ENCODE data around the gene MATCAP1. TPM values are rescaled to one million over a fixed set of nuclear protein-coding genes. Genes with fewer than 3 reads are reported as not detected.
A peak's percentile ranks its signal among the peaks of the same experiment; 100 is the strongest.

MATCAP1 gene
- total and polyA plus RNA-seq, 2 of the 13 experiments (the other 11 are each of a cell fraction or from before 2014, with no cell fraction given), result 11.2 to 24.5 TPM

GRCh38 chr16:67226295-67226803, 42.6 kb upstream of the MATCAP1 start (continued):
- TF ChIP-seq, protein P1, sequence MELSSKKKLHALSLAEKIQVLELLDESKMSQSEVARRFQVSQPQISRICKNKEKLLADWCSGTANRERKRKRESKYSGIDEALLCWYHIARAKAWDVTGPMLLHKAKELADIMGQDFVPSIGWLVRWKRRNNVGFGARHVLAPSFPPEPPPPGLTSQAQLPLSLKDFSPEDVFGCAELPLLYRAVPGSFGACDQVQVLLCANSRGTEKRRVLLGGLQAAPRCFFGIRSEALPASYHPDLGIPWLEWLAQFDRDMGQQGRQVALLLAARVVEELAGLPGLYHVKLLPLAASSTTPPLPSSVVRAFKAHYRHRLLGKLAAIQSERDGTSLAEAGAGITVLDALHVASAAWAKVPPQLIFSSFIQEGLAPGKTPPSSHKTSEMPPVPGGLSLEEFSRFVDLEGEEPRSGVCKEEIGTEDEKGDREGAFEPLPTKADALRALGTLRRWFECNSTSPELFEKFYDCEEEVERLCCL (CRISPR knock-in tag; IDR thresholded peaks at IDR 0.05; ENCODE audit: borderline replicate concordance), result peak; percentile 24; the same call in 1 of the 2 replicates
- no peak for TF ChIP-seq CBFB (CRISPR knock-in tag; IDR thresholded peaks at IDR 0.05)
- TF ChIP-seq, protein P2, sequence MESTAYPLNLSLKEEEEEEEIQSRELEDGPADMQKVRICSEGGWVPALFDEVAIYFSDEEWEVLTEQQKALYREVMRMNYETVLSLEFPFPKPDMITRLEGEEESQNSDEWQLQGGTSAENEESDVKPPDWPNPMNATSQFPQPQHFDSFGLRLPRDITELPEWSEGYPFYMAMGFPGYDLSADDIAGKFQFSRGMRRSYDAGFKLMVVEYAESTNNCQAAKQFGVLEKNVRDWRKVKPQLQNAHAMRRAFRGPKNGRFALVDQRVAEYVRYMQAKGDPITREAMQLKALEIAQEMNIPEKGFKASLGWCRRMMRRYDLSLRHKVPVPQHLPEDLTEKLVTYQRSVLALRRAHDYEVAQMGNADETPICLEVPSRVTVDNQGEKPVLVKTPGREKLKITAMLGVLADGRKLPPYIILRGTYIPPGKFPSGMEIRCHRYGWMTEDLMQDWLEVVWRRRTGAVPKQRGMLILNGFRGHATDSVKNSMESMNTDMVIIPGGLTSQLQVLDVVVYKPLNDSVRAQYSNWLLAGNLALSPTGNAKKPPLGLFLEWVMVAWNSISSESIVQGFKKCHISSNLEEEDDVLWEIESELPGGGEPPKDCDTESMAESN (CRISPR knock-in tag; conservative IDR thresholded peaks at IDR 0.05), result peak; percentile 57; the same call in 1 of the 2 replicates

GRCh38 chr16:67223992-67224391, 40.2 kb upstream of the MATCAP1 start:
- no peaks in the 10 kb centered on the region; the same call in 1 of the 2 replicates for H4K20me1 ChIP-seq (ENCODE audit: insufficient read depth, low read length)
- intact Hi-C loops (cut with micrococcal nuclease; ENCODE audit: unreplicated experiment), result no loop called here
- BruUV-seq (replicated peaks), result no TSS peak
- peak overlapping the region; percentile 30; the same call in 1 of the 2 replicates for H3K4me2 ChIP-seq (ENCODE audit: low read depth, low read length)
- H3K79me2 ChIP-seq (ENCODE audit: insufficient read depth, low read length), result peaks cover 17% of the 10 kb centered on the region
- no peak for DNase-seq (ENCODE audit: low spot score)
- ChIA-PET POLR2A (no interaction called here), CTCF (ENCODE audit: low intra/inter-chr PET ratio, low total read pairs) (no interaction called here)
- ATAC-seq, result no peak
- no peak overlapping the region for H2AFZ ChIP-seq (ENCODE audit: low read length)
- TF ChIP-seq ARID2 (CRISPR knock-in tag; IDR thresholded peaks at IDR 0.05; ENCODE audit: borderline replicate concordance) (no peak), ELF3 (CRISPR knock-in tag; IDR thresholded peaks at IDR 0.05) (0 out of 2 replicates have a peak, but pooled peaks have one; percentile 21), ETV5 (CRISPR knock-in tag; IDR thresholded peaks at IDR 0.05; ENCODE audit: borderline replicate concordance) (peak; percentile 35; the same call in 1 of the 2 replicates)
- WGBS (ENCODE audit: low lambda C conversion rate), result 23% methylated on average over 3 of the region's 3 CpGs
- H3K27me3 ChIP-seq (ENCODE audit: control insufficient read depth in 1 of 2, insufficient read depth in 2 of 2, low read length in 2 of 2), result peaks cover 0 to 4% of the 10 kb centered on the region in 2 experiments; a peak in 1 of 5 replicates
- no peak overlapping the region for H3K4me3 ChIP-seq (replicated peaks in 1 of 3; ENCODE audit: insufficient read depth in 1 of 3, low read depth in 2 of 3, low read length in 3 of 3)
- no peak overlapping the region for H3K27ac ChIP-seq (ENCODE audit: extremely low read length, insufficient read depth, low read length)
- peaks cover 34% of the 10 kb centered on the region for H3K4me1 ChIP-seq (ENCODE audit: insufficient read depth, low read length)
- peaks cover 6 to 10% of the 10 kb centered on the region in 2 experiments; a peak in 4 of 5 replicates for H3K36me3 ChIP-seq (replicated peaks in 1 of 2; ENCODE audit: control insufficient read depth in 1 of 2, insufficient read depth in 2 of 2, low read length in 2 of 2)
- in situ Hi-C loops (cut with HindIII; ENCODE audit: extremely low pct_ligation_motif_present, low pct_unique_long_range_greater_than_20kb), result no loop called here
- FAIRE-seq, result no peak
- no peak overlapping the region for H3K9ac ChIP-seq (ENCODE audit: insufficient read depth, low read depth, low read length)
- H3K9me3 ChIP-seq (ENCODE audit: low read length), result no peaks in the 10 kb centered on the region

All from HepG2 (cell line).